ENCODE results near the gene GNPDA2.

The GNPDA2 gene

DNA sequence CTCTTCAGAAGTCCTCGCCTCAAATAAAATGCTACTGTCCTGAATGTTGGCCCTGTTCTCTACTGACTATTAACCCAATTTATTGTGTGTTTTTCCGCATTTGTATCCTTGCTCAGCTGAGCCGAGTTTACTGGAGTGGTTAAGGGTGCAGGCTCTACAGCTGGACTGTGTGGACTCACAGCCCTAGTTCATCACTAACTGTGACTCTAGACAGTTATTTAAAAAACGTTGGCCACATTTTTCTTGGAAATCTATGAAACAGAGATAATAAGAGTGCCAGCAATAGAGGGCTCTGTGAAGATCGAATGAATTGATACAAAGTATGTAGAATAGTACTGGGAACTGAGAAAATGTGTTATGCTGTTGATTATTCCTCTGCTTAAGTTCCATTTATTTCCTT, 51.0 kb downstream of the GNPDA2 start:
- Histone ChIP-seq H3K27me3 (ENCODE audit: insufficient read depth, low read depth) (no peaks in the 10 kb centered on the region), H3K79me2 (ENCODE audit: insufficient read depth, low read depth) (peaks cover 19% of the 10 kb centered on the region; the same call in 1 of the 2 replicates), H3K36me3 (ENCODE audit: insufficient read depth) (no peaks in the 10 kb centered on the region), H4K20me1 (ENCODE audit: insufficient read depth) (no peaks in the 10 kb centered on the region), H3K4me1 (ENCODE audit: low read depth, poor library complexity, severe bottlenecking) (peaks cover 9% of the 10 kb centered on the region), H3K4me2 (no peak overlapping the region), H3K9ac (no peak overlapping the region), H3K4me3 (IDR thresholded peaks at IDR 0.05; ENCODE audit: insufficient read depth, low read depth, low read length) (no peak overlapping the region), H2AFZ (ENCODE audit: low read depth) (no peak overlapping the region), H3K27ac (no peak overlapping the region)
- TF ChIP-seq, protein P1, sequence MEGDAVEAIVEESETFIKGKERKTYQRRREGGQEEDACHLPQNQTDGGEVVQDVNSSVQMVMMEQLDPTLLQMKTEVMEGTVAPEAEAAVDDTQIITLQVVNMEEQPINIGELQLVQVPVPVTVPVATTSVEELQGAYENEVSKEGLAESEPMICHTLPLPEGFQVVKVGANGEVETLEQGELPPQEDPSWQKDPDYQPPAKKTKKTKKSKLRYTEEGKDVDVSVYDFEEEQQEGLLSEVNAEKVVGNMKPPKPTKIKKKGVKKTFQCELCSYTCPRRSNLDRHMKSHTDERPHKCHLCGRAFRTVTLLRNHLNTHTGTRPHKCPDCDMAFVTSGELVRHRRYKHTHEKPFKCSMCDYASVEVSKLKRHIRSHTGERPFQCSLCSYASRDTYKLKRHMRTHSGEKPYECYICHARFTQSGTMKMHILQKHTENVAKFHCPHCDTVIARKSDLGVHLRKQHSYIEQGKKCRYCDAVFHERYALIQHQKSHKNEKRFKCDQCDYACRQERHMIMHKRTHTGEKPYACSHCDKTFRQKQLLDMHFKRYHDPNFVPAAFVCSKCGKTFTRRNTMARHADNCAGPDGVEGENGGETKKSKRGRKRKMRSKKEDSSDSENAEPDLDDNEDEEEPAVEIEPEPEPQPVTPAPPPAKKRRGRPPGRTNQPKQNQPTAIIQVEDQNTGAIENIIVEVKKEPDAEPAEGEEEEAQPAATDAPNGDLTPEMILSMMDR (conservative IDR thresholded peaks at IDR 0.05; ENCODE audit: low read depth, low read length), result no peak

DNA sequence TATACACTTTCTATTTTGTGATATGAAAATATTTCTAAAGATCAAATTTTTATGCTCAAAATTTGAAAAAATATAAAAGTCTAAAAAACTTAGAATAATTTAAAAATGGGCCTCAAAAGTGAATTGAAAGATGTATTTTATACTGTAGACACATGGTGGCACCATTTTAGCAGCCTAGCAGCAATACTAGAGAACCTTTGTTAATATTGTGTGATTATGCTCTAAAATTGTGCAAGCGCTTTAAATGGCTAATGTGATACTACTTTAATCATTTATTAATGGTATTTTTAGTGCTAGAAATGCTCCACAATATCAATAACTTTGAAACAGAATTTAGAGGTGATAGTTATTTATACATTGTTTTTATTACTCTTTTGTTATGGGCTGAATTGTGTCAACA, 51.9 kb downstream of the GNPDA2 start:
- Histone ChIP-seq H3K9ac (no peak overlapping the region), H2AFZ (ENCODE audit: low read depth) (no peak overlapping the region), H3K36me3 (ENCODE audit: insufficient read depth) (no peaks in the 10 kb centered on the region), H4K20me1 (ENCODE audit: insufficient read depth) (no peaks in the 10 kb centered on the region), H3K27me3 (ENCODE audit: insufficient read depth, low read depth) (no peaks in the 10 kb centered on the region), H3K27ac (no peak overlapping the region), H3K79me2 (ENCODE audit: insufficient read depth, low read depth) (peaks cover 10% of the 10 kb centered on the region; the same call in 1 of the 2 replicates), H3K4me1 (ENCODE audit: low read depth, poor library complexity, severe bottlenecking) (peaks cover 4% of the 10 kb centered on the region), H3K4me2 (no peak overlapping the region), H3K4me3 (IDR thresholded peaks at IDR 0.05; ENCODE audit: insufficient read depth, low read depth, low read length) (no peak overlapping the region)
- TF ChIP-seq, protein P1 (conservative IDR thresholded peaks at IDR 0.05; ENCODE audit: low read depth, low read length), result no peak

DNA sequence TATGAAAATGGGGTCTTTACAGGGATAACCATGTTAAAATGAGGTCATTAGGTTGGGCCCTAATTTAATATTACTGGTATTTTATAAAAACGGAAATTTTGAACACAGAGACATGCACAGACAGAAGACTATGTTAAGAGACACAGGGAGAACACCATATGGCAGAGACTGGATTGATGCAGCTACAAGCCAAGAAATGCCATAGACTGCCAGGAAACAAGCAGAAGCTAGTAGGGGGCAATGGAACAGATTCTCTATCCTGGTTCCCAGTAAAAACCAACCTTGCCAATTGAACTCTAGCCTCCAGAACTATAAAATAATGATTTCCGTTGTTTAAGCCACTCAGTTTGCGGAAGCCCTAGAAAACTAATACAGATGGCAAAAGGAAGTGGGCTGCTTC, 54.7 kb downstream of the GNPDA2 start:
- TF ChIP-seq, protein P1 (conservative IDR thresholded peaks at IDR 0.05; ENCODE audit: low read depth, low read length), result no peak
- H2AFZ ChIP-seq (ENCODE audit: low read depth), result no peak overlapping the region
- H3K4me2 ChIP-seq, result no peak overlapping the region
- no peak overlapping the region for H3K27ac ChIP-seq
- no peaks in the 10 kb centered on the region for H3K27me3 ChIP-seq (ENCODE audit: insufficient read depth, low read depth)
- no peak overlapping the region for H3K4me3 ChIP-seq (IDR thresholded peaks at IDR 0.05; ENCODE audit: insufficient read depth, low read depth, low read length)
- no peaks in the 10 kb centered on the region for H4K20me1 ChIP-seq (ENCODE audit: insufficient read depth)
- no peaks in the 10 kb centered on the region for H3K79me2 ChIP-seq (ENCODE audit: insufficient read depth, low read depth)
- H3K36me3 ChIP-seq (ENCODE audit: insufficient read depth), result no peaks in the 10 kb centered on the region
- H3K4me1 ChIP-seq (ENCODE audit: low read depth, poor library complexity, severe bottlenecking), result no peaks in the 10 kb centered on the region
- H3K9ac ChIP-seq, result no peak overlapping the region

DNA sequence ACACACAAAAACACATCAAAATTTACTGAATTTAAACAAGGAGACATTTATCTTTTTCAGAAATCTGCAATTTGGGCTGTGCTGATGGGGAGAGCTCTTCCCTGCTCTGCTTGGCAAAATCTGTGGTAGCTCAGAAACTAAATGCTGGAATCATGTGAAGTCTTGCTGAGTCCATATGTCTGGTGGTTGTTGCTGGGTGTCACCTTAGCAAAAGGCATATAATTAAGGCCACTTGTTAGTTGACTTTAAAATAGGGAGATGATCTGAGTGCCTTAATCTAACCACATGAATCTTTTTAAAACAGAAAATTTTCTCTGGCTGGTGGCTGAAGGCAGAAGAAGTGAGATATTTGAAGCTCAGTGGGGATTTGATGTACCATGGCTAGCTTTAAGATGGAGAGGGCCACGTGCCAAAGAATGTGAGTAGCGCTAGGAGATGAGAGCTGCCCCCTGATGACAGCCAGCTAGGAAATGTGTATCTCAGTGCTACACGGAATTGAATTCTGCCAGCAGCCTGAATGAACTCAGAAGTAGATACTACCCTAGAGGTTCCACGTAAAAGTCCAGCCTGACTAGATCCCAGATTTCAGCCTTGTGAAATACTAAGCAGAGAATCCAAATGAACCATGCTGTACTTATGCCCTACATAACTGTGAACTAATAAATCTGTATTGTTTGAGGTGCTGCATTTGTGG, 55.7 kb downstream of the GNPDA2 start:
- H3K4me3 ChIP-seq (IDR thresholded peaks at IDR 0.05; ENCODE audit: insufficient read depth, low read depth, low read length), result no peak overlapping the region
- H3K27ac ChIP-seq, result no peak overlapping the region
- no peak overlapping the region for H3K4me2 ChIP-seq

More for the DNA sequence above, 55.7 kb downstream of the GNPDA2 start:
- Histone ChIP-seq H3K27me3 (ENCODE audit: insufficient read depth, low read depth) (no peaks in the 10 kb centered on the region), H4K20me1 (ENCODE audit: insufficient read depth) (no peaks in the 10 kb centered on the region), H3K36me3 (ENCODE audit: insufficient read depth) (no peaks in the 10 kb centered on the region), H3K79me2 (ENCODE audit: insufficient read depth, low read depth) (no peaks in the 10 kb centered on the region), H2AFZ (ENCODE audit: low read depth) (no peak overlapping the region), H3K9ac (no peak overlapping the region), H3K4me1 (ENCODE audit: low read depth, poor library complexity, severe bottlenecking) (no peaks in the 10 kb centered on the region)
- TF ChIP-seq, protein P1 (conservative IDR thresholded peaks at IDR 0.05; ENCODE audit: low read depth, low read length), result no peak

All from KMS-11 (cell line).